BLaER1 (cell line): ENCODE data around the gene ZMPSTE24.
A peak's percentile ranks its signal among the peaks of the same experiment; 100 is the strongest.

Source experiments
- H3K27ac ChIP-seq: shearing (Covaris generic); formaldehyde crosslinking; 2 replicates; pipeline ENCODE4 v1.8.1; 2022
- H3K27me3 ChIP-seq: shearing (Covaris generic); formaldehyde crosslinking; 2 replicates; pipeline ENCODE4 v1.8.1; 2022
- H3K36me3 ChIP-seq: shearing (Covaris generic); formaldehyde crosslinking; 2 replicates; pipeline ENCODE4 v1.8.1; 2022
- H3K4me1 ChIP-seq: shearing (Covaris generic); formaldehyde crosslinking; 2 replicates; pipeline ENCODE4 v1.8.1; 2022
- H3K4me2 ChIP-seq: shearing (Covaris generic); formaldehyde crosslinking; 2 replicates; pipeline ENCODE4 v1.8.1; 2022
- H3K4me3 ChIP-seq: shearing (Covaris generic); formaldehyde crosslinking; 2 replicates; pipeline ENCODE4 v1.8.1; 2022
- H3K9ac ChIP-seq: shearing (Covaris generic); formaldehyde crosslinking; 2 replicates; pipeline ENCODE4 v1.8.1; 2022
- H3K9me3 ChIP-seq: shearing (Covaris generic); formaldehyde crosslinking; 2 replicates; pipeline ENCODE4 v1.8.1; 2022
- H4K20me1 ChIP-seq: shearing (Covaris generic); formaldehyde crosslinking; 2 replicates; pipeline ENCODE4 v1.8.1; 2022
- Cebpa-rat ChIP-seq: shearing (Covaris generic); IDR thresholded peaks from 2 replicates; pipeline ENCODE4 v1.8.1; 2022

The ZMPSTE24 gene

DNA sequence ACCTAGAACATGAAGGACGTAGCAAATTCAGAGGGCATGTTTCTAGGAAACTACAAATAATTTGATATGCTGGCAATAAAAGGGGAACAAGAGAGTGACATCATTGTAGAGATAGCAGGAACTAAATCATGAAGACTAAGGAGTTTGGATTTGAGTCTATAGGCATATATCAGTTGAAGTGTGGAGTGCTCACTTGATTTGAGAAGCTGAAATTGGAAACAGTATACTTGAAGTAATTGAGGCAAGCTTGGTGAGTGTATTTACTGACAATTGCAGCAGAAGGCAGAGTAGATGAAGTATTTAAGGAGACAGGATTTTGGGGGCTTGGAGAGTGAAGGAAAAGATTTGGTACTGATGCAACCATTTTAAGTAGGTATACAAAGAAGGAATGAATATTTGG is 16.7 kb upstream of the ZMPSTE24 start:
- peaks cover 15% of the 10 kb centered on the region; the same call in 1 of the 2 replicates for H4K20me1 ChIP-seq
- no peak for TF ChIP-seq Cebpa-rat
- H3K36me3 ChIP-seq = peaks cover 46% of the 10 kb centered on the region
- H3K27me3 ChIP-seq = no peaks in the 10 kb centered on the region
- H3K27ac ChIP-seq = no peak overlapping the region
- no peaks in the 10 kb centered on the region for H3K9me3 ChIP-seq
- H3K4me1 ChIP-seq = no peaks in the 10 kb centered on the region
- no peak overlapping the region for H3K4me2 ChIP-seq
- no peak overlapping the region for H3K9ac ChIP-seq
- H3K4me3 ChIP-seq = no peak overlapping the region

DNA sequence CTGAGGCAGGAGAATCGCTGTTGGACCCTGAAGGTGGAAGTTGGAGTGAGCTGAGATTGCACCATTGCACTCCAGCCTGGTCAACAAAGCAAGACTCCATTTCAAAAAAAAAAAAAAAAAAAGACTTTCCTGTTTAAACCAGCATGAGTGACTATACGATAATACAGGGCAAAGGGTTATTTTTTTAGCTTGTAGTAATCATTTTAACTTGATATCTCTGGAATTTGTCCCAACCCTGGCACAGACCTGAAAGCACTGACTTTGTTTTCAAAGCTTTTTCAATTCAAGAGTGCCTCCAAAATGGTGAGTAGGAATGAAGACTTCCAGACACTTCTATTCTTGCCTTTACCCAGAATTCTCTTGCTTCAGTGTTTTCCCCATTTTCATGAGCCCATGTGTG is 14.7 kb upstream of the ZMPSTE24 start:
- Histone ChIP-seq H3K27ac (no peak overlapping the region), H3K4me3 (no peak overlapping the region), H3K4me1 (no peaks in the 10 kb centered on the region), H3K36me3 (peaks cover 27% of the 10 kb centered on the region), H3K9me3 (no peaks in the 10 kb centered on the region), H3K4me2 (no peak overlapping the region), H3K27me3 (no peaks in the 10 kb centered on the region), H3K9ac (no peak overlapping the region), H4K20me1 (peaks cover 12% of the 10 kb centered on the region; the same call in 1 of the 2 replicates)
- TF ChIP-seq Cebpa-rat = no peak

GRCh38 chr1:40244138-40244744 is 13.8 kb upstream of the ZMPSTE24 start:
- Histone ChIP-seq H3K9ac (no peak overlapping the region), H3K27me3 (no peaks in the 10 kb centered on the region), H3K9me3 (no peaks in the 10 kb centered on the region), H3K27ac (no peak overlapping the region), H3K4me2 (no peak overlapping the region), H3K4me3 (no peak overlapping the region), H3K4me1 (no peaks in the 10 kb centered on the region), H4K20me1 (peaks cover 3% of the 10 kb centered on the region; the same call in 1 of the 2 replicates), H3K36me3 (peaks cover 18% of the 10 kb centered on the region)
- no peak for TF ChIP-seq Cebpa-rat

GRCh38 chr1:40245686-40246085 is 12.3 kb upstream of the ZMPSTE24 start:
- Histone ChIP-seq H3K9me3 (no peaks in the 10 kb centered on the region), H3K27me3 (no peaks in the 10 kb centered on the region), H3K36me3 (peaks cover 6% of the 10 kb centered on the region; the same call in 1 of the 2 replicates), H3K9ac (no peak overlapping the region), H3K27ac (no peak overlapping the region), H3K4me1 (no peaks in the 10 kb centered on the region), H3K4me3 (no peak overlapping the region), H3K4me2 (no peak overlapping the region), H4K20me1 (no peaks in the 10 kb centered on the region)
- TF ChIP-seq Cebpa-rat = no peak

GRCh38 chr1:40247655-40248054 is 10.4 kb upstream of the ZMPSTE24 start, which contains the start of gene TMCO2:
Gene TMCO2 (plus strand): TSS chr1:40247937. CDS start chr1:40247994, 57 bp downstream.
- Histone ChIP-seq H3K4me3 (no peak within 1 kb of the TSS), H4K20me1 (no peaks in the 10 kb centered on the region), H3K27me3 (no peaks in the 10 kb centered on the region), H3K4me1 (no peaks in the 10 kb centered on the region), H3K4me2 (no peak within 1 kb of the TSS), H3K9me3 (no peaks in the 10 kb centered on the region), H3K9ac (no peak within 1 kb of the TSS), H3K27ac (no peak within 1 kb of the TSS), H3K36me3 (no peaks in the 10 kb centered on the region)
- no peak for TF ChIP-seq Cebpa-rat

DNA sequence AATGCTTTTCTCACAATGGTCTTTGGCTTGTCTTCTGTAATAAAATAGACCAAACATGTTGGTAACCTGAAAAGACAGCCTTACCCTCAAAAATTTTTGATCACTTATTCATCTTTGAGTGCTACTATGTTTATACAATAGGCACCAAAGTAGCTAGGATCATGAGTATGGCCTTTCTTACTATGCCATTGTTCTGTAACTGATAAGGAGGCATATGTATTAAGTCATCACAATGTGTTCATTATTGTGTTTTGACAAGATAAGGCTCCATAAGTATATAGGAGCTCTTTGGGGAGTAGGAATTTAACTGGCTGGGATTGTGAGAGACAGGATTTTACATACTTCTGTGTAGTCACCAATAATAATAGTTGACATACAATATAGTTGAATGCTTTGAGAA is 9.6 kb upstream of the ZMPSTE24 start:
- Histone ChIP-seq H3K4me1 (no peaks in the 10 kb centered on the region), H3K4me2 (no peak overlapping the region), H3K9me3 (no peaks in the 10 kb centered on the region), H3K27me3 (no peaks in the 10 kb centered on the region), H4K20me1 (no peaks in the 10 kb centered on the region), H3K9ac (no peak overlapping the region), H3K27ac (no peak overlapping the region), H3K36me3 (no peaks in the 10 kb centered on the region), H3K4me3 (no peak overlapping the region)
- TF ChIP-seq Cebpa-rat = no peak

DNA sequence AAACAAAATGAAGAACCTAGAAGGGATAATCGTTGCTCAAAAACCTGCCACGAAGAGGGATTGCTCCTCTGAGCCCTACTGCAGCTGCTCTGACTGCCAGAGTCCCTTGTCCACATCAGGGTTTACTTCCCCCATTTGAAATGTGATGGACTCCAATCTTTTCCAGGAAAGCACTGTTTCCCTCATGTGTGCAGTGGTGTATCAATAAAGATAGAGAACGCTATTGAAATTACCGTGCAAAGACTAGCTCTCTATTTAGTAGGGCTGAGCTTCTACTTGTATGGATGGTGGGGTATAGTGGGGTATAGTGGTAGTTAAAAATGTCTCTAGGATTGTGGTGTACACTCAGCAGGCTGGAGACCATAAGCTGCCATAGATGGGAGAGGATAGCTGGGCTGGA is 6.6 kb upstream of the ZMPSTE24 start:
- Histone ChIP-seq H3K4me3 (no peak overlapping the region), H3K27ac (no peak overlapping the region), H3K4me1 (peaks cover 6% of the 10 kb centered on the region), H3K9ac (no peak overlapping the region), H3K9me3 (no peaks in the 10 kb centered on the region), H4K20me1 (no peaks in the 10 kb centered on the region), H3K4me2 (no peak overlapping the region), H3K36me3 (no peaks in the 10 kb centered on the region), H3K27me3 (no peaks in the 10 kb centered on the region)
- TF ChIP-seq Cebpa-rat = no peak

GRCh38 chr1:40252601-40253000 is 5.4 kb upstream of the ZMPSTE24 start:
- Histone ChIP-seq H3K27me3 (no peaks in the 10 kb centered on the region), H3K4me2 (no peak overlapping the region), H3K9me3 (no peaks in the 10 kb centered on the region), H3K27ac (no peak overlapping the region), H3K4me1 (peaks cover 11% of the 10 kb centered on the region), H3K36me3 (no peaks in the 10 kb centered on the region), H3K9ac (no peak overlapping the region), H4K20me1 (no peaks in the 10 kb centered on the region), H3K4me3 (no peak overlapping the region)
- no peak for TF ChIP-seq Cebpa-rat

- Histone ChIP-seq H3K9ac (no peak overlapping the region), H3K27ac (no peak overlapping the region), H4K20me1 (no peaks in the 10 kb centered on the region), H3K4me1 (peaks cover 26% of the 10 kb centered on the region), H3K36me3 (peaks cover 9% of the 10 kb centered on the region), H3K4me3 (no peak overlapping the region), H3K27me3 (no peaks in the 10 kb centered on the region), H3K4me2 (no peak overlapping the region), H3K9me3 (no peaks in the 10 kb centered on the region)
- no peak for TF ChIP-seq Cebpa-rat
Observed at GRCh38 chr1:40255231-40255630, 2.8 kb upstream of the ZMPSTE24 start.

- H3K4me3 ChIP-seq = peak overlapping the region; percentile 91
- TF ChIP-seq Cebpa-rat = no peak
- no peaks in the 10 kb centered on the region for H4K20me1 ChIP-seq
- peak overlapping the region; percentile 62 for H3K4me2 ChIP-seq
- peaks cover 21% of the 10 kb centered on the region for H3K36me3 ChIP-seq
- peaks cover 26% of the 10 kb centered on the region for H3K4me1 ChIP-seq
- H3K27me3 ChIP-seq = no peaks in the 10 kb centered on the region
- H3K9me3 ChIP-seq = no peaks in the 10 kb centered on the region
- H3K9ac ChIP-seq = peak overlapping the region; percentile 89; the same call in 1 of the 2 replicates
- H3K27ac ChIP-seq = peak overlapping the region; percentile 89; the same call in 1 of the 2 replicates
Observed at GRCh38 chr1:40256401-40257084, 1.5 kb upstream of the ZMPSTE24 start.
